ENCODE data around the gene WNT7A.

The WNT7A gene

DNA sequence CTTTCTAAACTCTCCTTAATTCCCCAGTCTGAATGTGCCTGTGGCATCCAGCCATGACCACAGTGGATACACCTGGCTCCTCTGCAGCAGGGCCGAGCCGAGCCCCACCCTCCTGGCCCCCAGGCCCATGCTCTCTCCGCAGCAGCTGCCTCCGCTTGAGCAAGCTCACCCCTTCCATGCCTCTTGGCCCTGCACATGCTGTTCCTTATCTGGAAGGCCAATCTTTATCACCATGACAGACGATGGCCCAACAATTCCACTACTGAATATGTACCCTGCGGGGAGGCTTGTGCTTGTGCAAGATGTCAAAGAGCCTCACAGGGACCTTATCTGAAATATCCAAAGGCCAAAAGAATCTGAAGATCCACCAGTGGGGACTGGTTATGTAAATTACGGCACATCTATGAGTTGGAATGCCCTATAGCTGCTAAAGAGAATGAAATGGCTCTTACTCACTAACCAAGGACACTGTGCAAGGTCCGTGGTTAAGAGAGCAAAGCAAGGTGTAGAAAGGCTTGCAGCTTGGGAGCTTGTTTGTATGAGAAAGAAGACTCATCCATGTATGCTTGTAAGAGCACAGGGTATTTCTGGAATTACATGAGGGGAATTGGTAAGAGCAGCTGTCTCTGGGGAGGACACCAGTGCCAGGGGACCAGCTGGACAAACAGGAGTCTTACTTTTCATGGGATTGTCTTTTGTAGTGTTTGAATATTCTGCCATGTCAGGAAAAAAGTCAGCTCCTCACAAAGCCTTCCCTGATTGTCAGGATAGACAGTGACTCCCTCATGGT is 55.2 kb downstream of the WNT7A start:
- Histone ChIP-seq H3K36me3 (no peaks in the 10 kb centered on the region), H3K4me3 (ENCODE audit: low read depth, low read length) (no peak overlapping the region), H3K9me3 (ENCODE audit: severe bottlenecking) (no peaks in the 10 kb centered on the region), H3K27me3 (ENCODE audit: insufficient read depth, low read depth, severe bottlenecking) (peaks cover 93% of the 10 kb centered on the region), H3K27ac (no peak overlapping the region)
- DNase-seq: no peak
- TF ChIP-seq, protein P1, sequence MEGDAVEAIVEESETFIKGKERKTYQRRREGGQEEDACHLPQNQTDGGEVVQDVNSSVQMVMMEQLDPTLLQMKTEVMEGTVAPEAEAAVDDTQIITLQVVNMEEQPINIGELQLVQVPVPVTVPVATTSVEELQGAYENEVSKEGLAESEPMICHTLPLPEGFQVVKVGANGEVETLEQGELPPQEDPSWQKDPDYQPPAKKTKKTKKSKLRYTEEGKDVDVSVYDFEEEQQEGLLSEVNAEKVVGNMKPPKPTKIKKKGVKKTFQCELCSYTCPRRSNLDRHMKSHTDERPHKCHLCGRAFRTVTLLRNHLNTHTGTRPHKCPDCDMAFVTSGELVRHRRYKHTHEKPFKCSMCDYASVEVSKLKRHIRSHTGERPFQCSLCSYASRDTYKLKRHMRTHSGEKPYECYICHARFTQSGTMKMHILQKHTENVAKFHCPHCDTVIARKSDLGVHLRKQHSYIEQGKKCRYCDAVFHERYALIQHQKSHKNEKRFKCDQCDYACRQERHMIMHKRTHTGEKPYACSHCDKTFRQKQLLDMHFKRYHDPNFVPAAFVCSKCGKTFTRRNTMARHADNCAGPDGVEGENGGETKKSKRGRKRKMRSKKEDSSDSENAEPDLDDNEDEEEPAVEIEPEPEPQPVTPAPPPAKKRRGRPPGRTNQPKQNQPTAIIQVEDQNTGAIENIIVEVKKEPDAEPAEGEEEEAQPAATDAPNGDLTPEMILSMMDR (IDR thresholded peaks at IDR 0.05; ENCODE audit: low read depth, low read length): no peak

DNA sequence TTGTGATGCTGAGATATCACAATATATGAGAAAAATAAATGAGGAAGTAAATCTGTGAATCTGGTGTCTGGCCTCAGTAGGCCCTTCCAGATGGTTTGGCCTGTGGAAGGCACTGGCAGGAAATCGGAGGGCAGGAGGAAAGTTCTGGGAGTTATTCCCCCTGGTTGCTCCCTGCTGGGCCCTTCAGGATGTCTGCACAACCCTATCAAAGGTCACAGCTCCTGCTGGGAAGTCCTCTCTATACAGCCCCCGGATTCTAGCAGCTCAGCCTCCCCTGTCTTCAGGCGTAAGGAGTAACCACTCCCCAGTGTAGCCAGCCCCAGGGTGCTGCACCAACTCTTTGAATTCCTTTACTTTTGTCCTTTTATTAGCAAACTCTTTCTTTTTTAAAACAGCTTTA is 56.2 kb downstream of the WNT7A start:
- Histone ChIP-seq H3K27me3 (ENCODE audit: insufficient read depth, low read depth, severe bottlenecking) (peaks cover 91% of the 10 kb centered on the region), H3K4me3 (ENCODE audit: low read depth, low read length) (no peak overlapping the region), H3K36me3 (no peaks in the 10 kb centered on the region), H3K9me3 (ENCODE audit: severe bottlenecking) (no peaks in the 10 kb centered on the region), H3K27ac (no peak overlapping the region)
- DNase-seq: no peak
- TF ChIP-seq, protein P1 (IDR thresholded peaks at IDR 0.05; ENCODE audit: low read depth, low read length): no peak

DNA sequence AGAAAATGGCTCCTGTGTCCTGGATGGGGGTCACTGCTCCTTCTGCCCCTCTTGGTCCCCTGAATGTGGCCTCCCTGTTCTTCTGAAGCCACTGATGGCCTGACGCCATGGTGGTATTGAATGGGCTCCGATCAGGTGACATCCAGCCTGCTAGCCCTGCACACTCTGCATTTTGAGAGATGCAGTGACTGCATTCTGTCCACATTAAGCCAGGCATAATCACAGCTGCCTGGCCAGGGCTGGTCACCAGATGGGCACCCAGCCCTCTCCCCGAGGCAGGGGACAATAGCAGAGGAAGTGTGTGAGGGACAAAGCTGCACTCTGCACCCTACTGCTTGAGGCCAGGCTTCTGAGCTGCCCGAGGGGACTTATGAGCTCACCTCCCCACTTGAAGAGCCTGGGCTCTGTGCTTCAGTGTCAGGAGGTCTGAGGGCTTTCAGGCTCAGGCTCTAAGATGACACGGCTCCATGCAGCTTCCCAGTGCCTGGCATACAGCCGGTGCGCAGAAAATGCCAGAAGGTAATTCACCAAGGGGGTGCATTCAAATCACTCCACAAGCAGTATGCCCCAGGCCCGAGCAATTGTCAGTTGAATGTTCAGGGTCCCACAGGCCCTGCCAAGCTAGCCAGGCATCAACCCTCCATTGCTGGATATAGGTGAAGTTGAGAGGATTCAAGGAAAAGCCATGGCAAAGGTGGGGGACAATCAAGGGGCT is 56.8 kb downstream of the WNT7A start:
- peaks cover 88% of the 10 kb centered on the region for H3K27me3 ChIP-seq (ENCODE audit: insufficient read depth, low read depth, severe bottlenecking)
- no peaks in the 10 kb centered on the region for H3K36me3 ChIP-seq
- H3K27ac ChIP-seq: no peak overlapping the region
- no peaks in the 10 kb centered on the region for H3K9me3 ChIP-seq (ENCODE audit: severe bottlenecking)
- H3K4me3 ChIP-seq (ENCODE audit: low read depth, low read length): no peak overlapping the region
- no peak for DNase-seq
- TF ChIP-seq, protein P1 (IDR thresholded peaks at IDR 0.05; ENCODE audit: low read depth, low read length): no peak

DNA sequence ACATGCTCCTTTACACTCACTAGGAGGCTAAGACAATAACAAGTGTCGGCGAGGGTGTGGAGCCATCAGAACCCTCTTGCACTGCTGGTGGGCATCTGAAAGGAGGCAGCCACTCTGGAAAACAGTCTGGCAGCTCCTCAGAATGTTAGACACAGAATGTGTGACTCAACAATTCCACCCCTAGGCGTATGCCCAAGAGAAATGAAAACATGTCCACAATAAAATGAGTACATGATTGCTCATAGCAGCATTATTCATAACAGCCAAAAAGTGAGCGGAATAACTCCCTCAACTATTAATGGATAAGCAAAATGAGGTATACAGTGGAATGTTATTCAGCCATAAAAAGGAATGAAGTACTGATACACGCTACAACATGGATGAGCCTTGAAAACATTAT is 57.8 kb downstream of the WNT7A start:
- TF ChIP-seq, protein P1 (IDR thresholded peaks at IDR 0.05; ENCODE audit: low read depth, low read length): no peak
- no peak overlapping the region for H3K27ac ChIP-seq

DNA sequence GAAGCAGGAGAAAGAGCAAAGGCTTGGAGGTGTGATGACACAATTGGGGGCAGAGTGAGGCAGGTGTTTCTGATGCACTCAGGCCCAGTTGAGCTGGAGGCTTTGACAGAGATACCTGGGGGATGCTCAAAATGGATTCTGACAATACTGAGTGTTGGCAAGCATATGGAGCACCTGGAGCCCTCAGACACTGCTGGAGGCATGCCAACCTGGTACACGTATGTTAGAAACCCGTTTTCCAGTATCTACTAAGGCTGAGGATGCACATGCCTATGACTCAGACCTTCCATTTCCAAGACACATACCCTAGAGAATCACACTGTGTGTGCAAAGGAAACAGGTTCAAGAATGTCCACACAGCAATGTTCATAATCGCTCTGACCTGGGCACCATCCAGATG is 58.7 kb downstream of the WNT7A start:
- Histone ChIP-seq H3K4me3 (ENCODE audit: low read depth, low read length) (no peak overlapping the region), H3K27me3 (ENCODE audit: insufficient read depth, low read depth, severe bottlenecking) (peaks cover 78% of the 10 kb centered on the region), H3K36me3 (no peaks in the 10 kb centered on the region), H3K9me3 (ENCODE audit: severe bottlenecking) (peaks cover 7% of the 10 kb centered on the region), H3K27ac (no peak overlapping the region)
- DNase-seq: no peak
- TF ChIP-seq, protein P1 (IDR thresholded peaks at IDR 0.05; ENCODE audit: low read depth, low read length): no peak

More for the DNA sequence above, 57.8 kb downstream of the WNT7A start:
- H3K4me3 ChIP-seq (ENCODE audit: low read depth, low read length): no peak overlapping the region
- H3K36me3 ChIP-seq: no peaks in the 10 kb centered on the region
- peaks cover 2% of the 10 kb centered on the region for H3K9me3 ChIP-seq (ENCODE audit: severe bottlenecking)
- peaks cover 88% of the 10 kb centered on the region for H3K27me3 ChIP-seq (ENCODE audit: insufficient read depth, low read depth, severe bottlenecking)
- no peak for DNase-seq
